Astrocyte (in vitro differentiated cells and primary cell): ENCODE data around the gene PPA2. TPM values are rescaled to one million over a fixed set of nuclear protein-coding genes. Genes with fewer than 3 reads are reported as not detected.

Experiments used
- DNase-seq: peaks from one replicate; pipeline ENCODE4 v3.0.0-alpha.2; 2010; ENCODE audit warnings: low read depth
- FAIRE-seq: peaks from 2 replicates; lab custom pipeline; 2011; peaks lifted over from hg19 to GRCh38; lab: Jason Lieb, UNC
- H2AFZ ChIP-seq: 2 replicates; pipeline ENCODE4 v1.6.0; 2012; ENCODE audit warnings: low read depth, low read length, inconsistent platforms
- H3K27ac ChIP-seq: 2 replicates; pipeline ENCODE4 v1.5.1; 2011; ENCODE audit warnings: low read depth, low read length, inconsistent platforms
- H3K27me3 ChIP-seq: 2 replicates; pipeline ENCODE4 v1.6.0; 2011; ENCODE audit warnings: low read length, inconsistent platforms; ENCODE audit not compliant: insufficient read depth
- H3K36me3 ChIP-seq: 2 replicates; pipeline ENCODE4 v1.5.1; 2011; ENCODE audit warnings: low read length, inconsistent platforms; ENCODE audit not compliant: insufficient read depth
- H3K4me1 ChIP-seq: 2 replicates; pipeline ENCODE4 v1.5.1; 2011; ENCODE audit warnings: low read length, inconsistent platforms; ENCODE audit not compliant: insufficient read depth
- H3K4me2 ChIP-seq: 2 replicates; pipeline ENCODE4 v1.6.0; 2012; ENCODE audit warnings: low read length, inconsistent platforms
- H3K4me3 ChIP-seq: 2 replicates; pipeline ENCODE4 v1.5.1; 2011; ENCODE audit warnings: low read depth, mild to moderate bottlenecking, low read length, inconsistent platforms; ENCODE audit not compliant: insufficient read depth
- H3K79me2 ChIP-seq: 2 replicates; pipeline ENCODE4 v1.6.0; 2012; ENCODE audit warnings: mild to moderate bottlenecking, low read length, inconsistent platforms; ENCODE audit not compliant: insufficient read depth
- H3K9ac ChIP-seq: 2 replicates; pipeline ENCODE4 v1.6.0; 2012; ENCODE audit warnings: mild to moderate bottlenecking, low read length, inconsistent platforms
- H3K9me3 ChIP-seq: 2 replicates; pipeline ENCODE4 v1.5.1; 2012; ENCODE audit warnings: low read depth, mild to moderate bottlenecking, low read length, inconsistent platforms; ENCODE audit not compliant: insufficient read depth
- H4K20me1 ChIP-seq: 2 replicates; pipeline ENCODE4 v1.6.0; 2012; ENCODE audit warnings: low read length, inconsistent platforms; ENCODE audit not compliant: insufficient read depth
- H3K27ac Mint-ChIP-seq: one replicate; pipeline ENCODE4 v1.8.0; 2021; ENCODE audit warnings: mild to moderate bottlenecking, mixed read lengths; ENCODE audit not compliant: unreplicated experiment
- H3K27me3 Mint-ChIP-seq: one replicate; pipeline ENCODE4 v1.8.0; 2021; ENCODE audit warnings: low read depth, mixed read lengths; ENCODE audit not compliant: unreplicated experiment
- H3K36me3 Mint-ChIP-seq: one replicate; pipeline ENCODE4 v1.8.0; 2021; ENCODE audit warnings: low read depth, mixed read lengths; ENCODE audit not compliant: unreplicated experiment
- H3K4me1 Mint-ChIP-seq: one replicate; pipeline ENCODE4 v1.8.0; 2021; ENCODE audit warnings: low read depth, mixed read lengths; ENCODE audit not compliant: unreplicated experiment
- H3K4me3 Mint-ChIP-seq: one replicate; pipeline ENCODE4 v1.8.0; 2021; ENCODE audit warnings: mild to moderate bottlenecking, moderate library complexity, mixed read lengths; ENCODE audit not compliant: unreplicated experiment
- H3K9me3 Mint-ChIP-seq: one replicate; pipeline ENCODE4 v1.8.0; 2021; ENCODE audit warnings: mild to moderate bottlenecking, mixed read lengths; ENCODE audit not compliant: unreplicated experiment
- EZH2 ChIP-seq: IDR thresholded peaks from 2 replicates; pipeline ENCODE4 v1.6.1; 2012; ENCODE audit warnings: mild to moderate bottlenecking, low read length, inconsistent platforms; ENCODE audit not compliant: insufficient read depth
- total RNA-seq: library from RNA; stranded (reverse); gene quantifications from 2 replicates; pipeline ENCODE4 v1.2.1, GENCODE V29; 2021
- TF ChIP-seq, protein P1 (sequence below): IDR thresholded peaks from 2 replicates; pipeline ENCODE4 v1.5.1; 2011; ENCODE audit warnings: low read depth, mild to moderate bottlenecking, inconsistent platforms, low read length, moderate library complexity; ENCODE audit not compliant: insufficient read depth

PPA2 gene
- total RNA-seq, 1 donor from 2014 or later, result 52.3 TPM

DNA sequence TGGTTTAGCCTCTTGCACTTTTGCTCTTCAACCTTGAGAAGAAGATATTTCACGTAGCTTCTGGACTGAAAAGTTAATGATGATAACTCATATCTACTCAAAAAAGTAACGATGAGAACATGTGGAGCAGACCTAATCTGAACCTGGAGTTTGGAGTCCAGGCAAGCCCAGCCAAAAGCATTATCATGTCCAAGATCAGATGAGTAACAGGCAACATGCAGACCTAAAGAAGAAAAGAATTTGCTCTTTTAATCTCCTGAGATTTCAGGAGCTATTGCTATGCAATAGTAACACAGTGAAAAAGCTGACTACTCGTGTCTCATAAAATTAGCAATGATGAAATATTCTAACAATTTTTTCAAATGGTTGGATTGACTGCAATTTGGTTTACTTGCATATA lies 21.8 kb upstream of the PPA2 start:
- H3K4me1 Mint-ChIP-seq, result peaks cover 2% of the 10 kb centered on the region
- FAIRE-seq, result no peak

DNA sequence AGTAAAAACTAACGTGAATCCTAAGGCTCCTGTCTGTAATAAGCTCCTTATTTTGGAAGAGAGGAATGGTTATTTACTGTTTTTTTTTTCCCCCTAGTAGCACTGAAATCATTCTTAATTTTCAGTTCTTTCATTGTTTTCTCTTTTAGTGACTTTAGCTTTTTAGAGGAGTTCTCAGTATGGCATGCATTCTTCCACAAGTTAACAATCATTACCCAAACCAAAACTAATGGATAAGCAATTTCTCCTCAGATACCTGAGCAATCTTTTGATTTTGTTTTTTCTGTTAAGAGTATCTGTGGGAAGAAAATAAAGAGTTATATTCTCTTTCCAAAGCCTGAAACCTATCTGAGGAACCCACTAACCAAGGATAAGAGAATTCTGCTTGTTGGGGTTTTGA lies 16.7 kb upstream of the PPA2 start:
- Mint-ChIP-seq H3K27me3 (peaks cover 1% of the 10 kb centered on the region), H3K9me3 (peaks cover 8% of the 10 kb centered on the region), H3K4me1 (peaks cover under 1% of the 10 kb centered on the region), H3K36me3 (no peaks in the 10 kb centered on the region), H3K27ac (no peak overlapping the region), H3K4me3 (no peak overlapping the region)
- no peaks in the 10 kb centered on the region for H4K20me1 ChIP-seq
- H2AFZ ChIP-seq, result no peak overlapping the region
- FAIRE-seq (no peak), DNase-seq (no peak)
- no peak overlapping the region for H3K27ac ChIP-seq
- no peak overlapping the region for H3K4me3 ChIP-seq
- H3K36me3 ChIP-seq, result no peaks in the 10 kb centered on the region
- TF ChIP-seq EZH2, result no peak
- TF ChIP-seq, protein P1, sequence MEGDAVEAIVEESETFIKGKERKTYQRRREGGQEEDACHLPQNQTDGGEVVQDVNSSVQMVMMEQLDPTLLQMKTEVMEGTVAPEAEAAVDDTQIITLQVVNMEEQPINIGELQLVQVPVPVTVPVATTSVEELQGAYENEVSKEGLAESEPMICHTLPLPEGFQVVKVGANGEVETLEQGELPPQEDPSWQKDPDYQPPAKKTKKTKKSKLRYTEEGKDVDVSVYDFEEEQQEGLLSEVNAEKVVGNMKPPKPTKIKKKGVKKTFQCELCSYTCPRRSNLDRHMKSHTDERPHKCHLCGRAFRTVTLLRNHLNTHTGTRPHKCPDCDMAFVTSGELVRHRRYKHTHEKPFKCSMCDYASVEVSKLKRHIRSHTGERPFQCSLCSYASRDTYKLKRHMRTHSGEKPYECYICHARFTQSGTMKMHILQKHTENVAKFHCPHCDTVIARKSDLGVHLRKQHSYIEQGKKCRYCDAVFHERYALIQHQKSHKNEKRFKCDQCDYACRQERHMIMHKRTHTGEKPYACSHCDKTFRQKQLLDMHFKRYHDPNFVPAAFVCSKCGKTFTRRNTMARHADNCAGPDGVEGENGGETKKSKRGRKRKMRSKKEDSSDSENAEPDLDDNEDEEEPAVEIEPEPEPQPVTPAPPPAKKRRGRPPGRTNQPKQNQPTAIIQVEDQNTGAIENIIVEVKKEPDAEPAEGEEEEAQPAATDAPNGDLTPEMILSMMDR, result no peak
- no peak overlapping the region for H3K9ac ChIP-seq
- H3K79me2 ChIP-seq, result no peaks in the 10 kb centered on the region
- no peaks in the 10 kb centered on the region for H3K4me1 ChIP-seq
- H3K4me2 ChIP-seq, result no peak overlapping the region
- H3K9me3 ChIP-seq, result no peaks in the 10 kb centered on the region
- no peaks in the 10 kb centered on the region for H3K27me3 ChIP-seq

More for the DNA sequence above, 21.8 kb upstream of the PPA2 start:
- TF ChIP-seq, protein P1, result no peak
- TF ChIP-seq EZH2, result no peak
- Histone ChIP-seq H3K9me3 (no peaks in the 10 kb centered on the region), H3K9ac (no peak overlapping the region), H3K27me3 (no peaks in the 10 kb centered on the region), H3K4me1 (no peaks in the 10 kb centered on the region), H3K79me2 (no peaks in the 10 kb centered on the region), H3K4me3 (no peak overlapping the region), H3K27ac (no peak overlapping the region), H3K36me3 (no peaks in the 10 kb centered on the region), H3K4me2 (no peak overlapping the region), H4K20me1 (no peaks in the 10 kb centered on the region), H2AFZ (no peak overlapping the region)
- Mint-ChIP-seq H3K4me3 (no peak overlapping the region), H3K9me3 (peaks cover 2% of the 10 kb centered on the region), H3K27me3 (no peaks in the 10 kb centered on the region), H3K27ac (no peak overlapping the region), H3K36me3 (no peaks in the 10 kb centered on the region)
- no peak for DNase-seq

DNA sequence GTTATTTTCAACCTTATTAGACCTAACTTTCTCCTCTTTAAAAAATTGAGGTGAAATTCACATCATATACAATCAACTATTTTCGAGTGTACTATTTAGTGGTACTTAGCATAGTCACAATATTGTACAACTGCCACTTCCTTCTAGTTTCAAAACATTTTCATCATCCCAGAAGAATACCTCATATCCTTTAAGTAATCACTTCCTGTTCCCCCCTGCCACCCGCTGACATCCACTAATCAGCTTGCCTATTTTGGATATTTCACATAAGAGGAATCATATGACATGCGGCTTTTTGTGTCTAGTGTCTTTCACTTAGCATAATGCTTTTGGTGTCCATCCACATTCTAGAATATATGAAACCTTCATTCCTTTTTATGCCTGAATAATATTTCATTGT lies 10.0 kb upstream of the PPA2 start:
- H3K79me2 ChIP-seq, result no peaks in the 10 kb centered on the region
- no peak for TF ChIP-seq EZH2
- TF ChIP-seq, protein P1, result no peak
- no peak overlapping the region for H2AFZ ChIP-seq
- H3K4me1 Mint-ChIP-seq, result no peaks in the 10 kb centered on the region
- no peaks in the 10 kb centered on the region for H3K4me1 ChIP-seq
- H3K4me3 Mint-ChIP-seq, result no peak overlapping the region
- no peak overlapping the region for H3K9ac ChIP-seq
- H3K4me3 ChIP-seq, result no peak overlapping the region
- no peak for DNase-seq
- H3K27me3 Mint-ChIP-seq, result no peaks in the 10 kb centered on the region
- no peak for FAIRE-seq
- no peaks in the 10 kb centered on the region for H4K20me1 ChIP-seq
- H3K27ac ChIP-seq, result no peak overlapping the region
- H3K27me3 ChIP-seq, result no peaks in the 10 kb centered on the region
- peaks cover 6% of the 10 kb centered on the region for H3K9me3 Mint-ChIP-seq
- H3K27ac Mint-ChIP-seq, result no peak overlapping the region
- H3K4me2 ChIP-seq, result no peak overlapping the region
- H3K36me3 ChIP-seq, result no peaks in the 10 kb centered on the region
- H3K9me3 ChIP-seq, result no peaks in the 10 kb centered on the region
- H3K36me3 Mint-ChIP-seq, result no peaks in the 10 kb centered on the region
